Activated CD4-positive, CD25-positive, alpha-beta regulatory T cell treated with anti-CD3 and anti-CD28 coated beads, Interleukin-2, amount 50 U/mL, for 16 hours (primary cell): ENCODE results near the gene ADK.

Source experiments
- DNase-seq: peaks from one replicate; pipeline ENCODE4 v3.0.0-alpha.2; 2020; ENCODE audit warnings: low read depth, low spot score

ADK gene

GRCh38 chr10:74671716-74672115, 520.7 kb downstream of the ADK start:
- DNase-seq: no peak

- DNase-seq: no peak
These were observed 521.6 kb downstream of the ADK start for GRCh38 chr10:74672430-74673165.

- DNase-seq: no peak
These were observed 523.9 kb downstream of the ADK start for GRCh38 chr10:74674927-74675326.

DNA sequence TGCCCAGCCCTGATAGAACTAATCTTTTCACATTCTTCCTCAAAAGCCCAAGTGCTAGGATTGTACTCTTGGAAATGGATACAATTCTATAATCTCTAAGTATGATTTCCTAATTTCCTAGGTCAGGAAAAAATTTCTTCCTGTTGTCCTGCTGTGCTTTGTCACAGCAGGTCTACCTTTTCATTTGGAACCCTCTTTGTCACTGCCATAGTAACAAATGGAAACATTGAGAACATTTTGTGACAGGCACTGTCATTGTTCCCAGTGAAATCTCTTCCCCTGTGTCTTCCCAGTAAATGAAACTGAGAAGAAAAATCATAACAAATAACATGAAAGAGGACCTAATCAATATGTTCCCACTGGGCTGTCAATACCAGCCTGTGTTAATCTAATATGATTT, 524.5 kb downstream of the ADK start:
- no peak for DNase-seq

DNA sequence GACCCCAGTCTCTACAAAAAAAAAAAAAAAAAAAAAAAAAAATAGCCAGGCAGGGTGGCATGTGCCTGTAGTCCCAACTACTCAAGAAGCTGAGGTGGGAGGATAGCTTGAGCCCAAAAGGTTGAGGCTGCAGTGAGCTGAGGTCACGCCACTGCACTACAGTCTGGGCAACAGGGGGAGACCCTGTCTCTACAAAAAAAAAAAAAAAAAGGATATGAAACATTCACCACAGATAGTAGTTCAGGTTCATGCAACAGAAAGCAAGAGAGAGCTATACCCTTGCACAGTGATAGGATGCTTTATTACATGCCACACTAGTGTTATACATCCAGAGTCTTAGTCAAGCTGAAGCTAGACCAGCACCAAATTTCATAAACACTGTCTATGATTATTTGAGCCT, 526.9 kb downstream of the ADK start:
- no peak for DNase-seq

GRCh38 chr10:74681917-74682627, 531.1 kb downstream of the ADK start:
- no peak for DNase-seq

DNA sequence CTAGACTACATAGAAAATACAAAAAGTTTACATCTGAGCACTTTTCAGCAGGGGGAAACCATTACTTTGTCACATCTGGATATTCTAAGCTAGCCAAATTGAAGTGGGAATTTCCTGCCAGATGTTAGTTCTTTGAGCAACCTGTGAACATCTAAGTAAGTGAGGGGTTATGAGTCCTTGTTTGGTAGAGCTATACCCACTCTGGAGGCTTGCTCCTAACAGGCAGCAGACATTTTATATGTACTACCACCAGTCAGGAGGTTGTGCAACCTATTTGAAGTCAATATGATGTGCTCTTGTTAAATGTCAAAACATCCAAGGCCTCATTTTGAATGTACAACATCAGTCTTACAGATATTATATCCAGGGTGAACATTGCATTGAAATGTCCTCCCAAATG, 532.0 kb downstream of the ADK start:
- no peak for DNase-seq

- DNase-seq: no peak
These were observed 532.8 kb downstream of the ADK start for GRCh38 chr10:74683621-74684364.

- DNase-seq: no peak
These were observed 533.4 kb downstream of the ADK start for GRCh38 chr10:74684462-74684861.

DNA sequence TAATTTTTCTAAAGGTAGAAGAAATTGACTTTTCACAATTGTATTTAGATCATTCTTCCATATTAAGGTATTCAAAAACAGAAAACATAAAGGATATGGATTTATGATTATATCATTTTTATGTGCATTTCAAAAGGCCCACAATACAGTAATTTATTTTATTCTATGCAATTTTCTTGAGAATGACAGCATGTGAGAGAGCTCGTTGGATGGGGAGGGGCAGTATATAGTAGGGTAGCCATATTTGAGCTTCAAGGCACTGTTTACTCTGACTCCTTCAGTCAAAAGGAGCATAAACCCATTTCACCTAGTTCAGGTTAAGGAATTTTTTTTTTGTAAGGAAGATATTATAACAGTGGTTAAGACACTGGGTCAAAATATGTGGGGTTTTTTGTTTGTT, 534.5 kb downstream of the ADK start:
- DNase-seq: no peak

DNA sequence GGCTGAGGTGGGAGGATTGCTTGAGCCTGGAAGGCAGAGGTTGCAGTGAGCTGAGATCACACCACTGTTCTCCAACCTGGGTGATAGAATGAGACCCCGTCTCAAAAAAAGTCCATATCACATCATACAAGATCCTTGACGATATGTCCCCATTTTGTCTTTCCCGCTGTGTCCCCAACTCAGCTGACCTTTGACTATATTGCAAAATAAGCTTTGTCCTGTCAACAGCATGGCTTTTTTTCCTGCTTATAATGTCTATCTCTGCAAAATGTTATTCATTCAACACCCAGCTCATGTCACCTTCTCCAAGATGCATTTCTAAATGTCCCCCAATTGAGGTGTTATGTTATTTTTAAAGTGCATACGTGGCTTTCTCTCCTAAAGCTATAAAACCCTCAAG, 539.4 kb downstream of the ADK start:
- no peak for DNase-seq

DNA sequence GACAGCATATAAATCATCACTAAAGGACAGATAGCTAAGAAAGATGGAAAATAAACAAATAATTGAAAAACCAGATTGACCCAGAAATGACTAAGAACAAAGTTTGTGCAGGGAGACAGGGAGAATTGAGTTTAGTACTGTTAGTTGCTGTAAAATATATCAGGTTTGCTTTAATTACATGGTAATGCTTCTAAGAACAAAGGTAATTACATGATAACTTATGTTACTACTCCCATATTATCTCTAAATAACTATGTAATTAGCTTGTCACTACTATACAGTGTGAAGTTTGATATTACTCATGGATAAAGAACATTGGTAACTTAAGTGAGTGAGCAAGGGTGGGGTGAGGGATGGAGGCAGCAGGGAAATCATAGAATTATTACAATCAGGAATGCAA, 540.1 kb downstream of the ADK start:
- no peak for DNase-seq

- DNase-seq: no peak
These were observed 553.8 kb downstream of the ADK start for GRCh38 chr10:74704629-74705357.

DNA sequence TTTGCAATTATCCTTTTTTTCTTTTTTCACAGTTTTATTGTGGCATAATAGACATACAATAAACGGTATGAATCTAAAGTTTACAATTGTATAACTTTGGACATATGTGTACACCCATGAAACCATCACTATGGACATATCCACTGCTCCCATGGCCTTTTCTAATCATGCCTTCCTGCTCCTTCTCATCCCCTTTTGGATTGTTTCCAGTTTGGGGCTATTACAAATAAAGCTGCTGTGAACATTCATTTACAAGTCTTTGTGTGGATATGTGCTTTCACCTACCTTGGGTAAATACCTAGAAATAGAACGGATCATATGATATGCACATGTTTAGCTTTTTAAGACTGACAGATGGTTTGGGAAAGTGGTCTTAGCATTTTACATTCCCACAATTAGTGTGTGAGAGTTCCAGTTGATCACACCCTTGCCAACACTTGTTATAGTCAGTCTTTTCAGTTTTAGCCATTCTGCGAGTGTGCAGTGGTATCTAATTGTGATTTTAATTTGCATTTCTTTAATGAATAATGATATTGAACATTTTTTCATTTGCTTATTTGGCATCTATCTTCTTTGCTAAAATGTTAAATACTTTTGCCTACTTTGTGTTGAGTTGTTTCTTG, 554.4 kb downstream of the ADK start:
- no peak for DNase-seq

- DNase-seq: no peak
These were observed 555.9 kb downstream of the ADK start for GRCh38 chr10:74706966-74707365.

- no peak for DNase-seq
These were observed 557.2 kb downstream of the ADK start for GRCh38 chr10:74708246-74708645.

DNA sequence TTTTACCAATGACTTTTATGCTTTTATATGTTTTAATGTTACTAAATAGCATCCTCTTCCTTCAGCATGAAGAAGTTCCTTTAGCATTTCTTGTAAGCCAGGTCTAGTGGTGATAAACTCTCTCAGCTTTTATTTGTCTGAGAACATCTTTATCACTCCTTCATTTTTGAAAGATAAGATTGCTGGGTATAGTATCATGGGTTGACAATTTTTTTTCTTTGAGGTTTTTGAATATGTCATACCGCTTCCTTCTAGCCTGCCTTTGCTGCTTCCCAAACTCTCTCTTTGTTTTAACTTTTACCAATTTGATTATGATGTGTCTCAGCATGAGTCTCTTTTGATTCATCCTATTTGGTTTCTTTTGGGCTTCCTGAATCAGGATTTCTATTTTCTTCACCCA, 567.2 kb downstream of the ADK start:
- DNase-seq: no peak

DNA sequence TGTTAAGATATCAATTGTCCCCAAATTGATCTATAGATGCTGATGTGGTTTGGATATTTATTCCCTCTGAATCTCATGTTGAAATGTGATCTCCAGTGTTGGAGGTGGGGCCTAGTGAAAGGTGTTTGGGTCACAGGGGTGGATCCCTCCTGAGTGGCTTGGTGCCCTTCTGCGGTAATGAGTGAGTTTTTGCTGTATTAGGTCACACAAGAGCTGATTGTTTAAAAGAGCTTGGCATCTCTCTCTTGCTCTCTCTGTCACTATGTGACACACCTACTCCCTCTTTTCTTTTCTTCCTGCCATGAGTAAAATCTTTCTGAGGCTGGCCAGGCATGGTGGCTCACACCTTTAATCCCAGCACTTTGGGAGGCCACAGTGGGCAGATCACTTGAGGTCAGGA, 577.2 kb downstream of the ADK start:
- DNase-seq: no peak

- DNase-seq: no peak
These were observed 579.2 kb downstream of the ADK start for GRCh38 chr10:74730246-74730645.

GRCh38 chr10:74733612-74734011, 582.6 kb downstream of the ADK start:
- DNase-seq: no peak

DNA sequence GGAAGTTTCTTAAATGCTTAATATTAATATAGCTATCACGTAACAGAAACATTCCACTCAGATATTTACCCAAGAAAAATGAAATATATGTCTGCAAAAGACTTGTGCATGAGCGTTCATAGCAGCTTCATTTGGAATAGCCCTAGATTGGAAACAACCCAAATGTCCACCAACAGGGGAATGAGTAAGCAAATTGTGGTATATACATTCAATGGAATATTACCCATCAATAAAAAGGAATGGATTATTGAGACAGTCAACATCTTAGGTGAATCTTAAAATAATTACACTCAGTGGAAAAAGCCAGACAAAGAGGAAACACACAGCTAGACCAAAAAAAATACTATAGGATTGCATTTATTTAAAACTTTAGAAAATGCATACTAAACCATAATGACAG, 585.0 kb downstream of the ADK start:
- no peak for DNase-seq

DNA sequence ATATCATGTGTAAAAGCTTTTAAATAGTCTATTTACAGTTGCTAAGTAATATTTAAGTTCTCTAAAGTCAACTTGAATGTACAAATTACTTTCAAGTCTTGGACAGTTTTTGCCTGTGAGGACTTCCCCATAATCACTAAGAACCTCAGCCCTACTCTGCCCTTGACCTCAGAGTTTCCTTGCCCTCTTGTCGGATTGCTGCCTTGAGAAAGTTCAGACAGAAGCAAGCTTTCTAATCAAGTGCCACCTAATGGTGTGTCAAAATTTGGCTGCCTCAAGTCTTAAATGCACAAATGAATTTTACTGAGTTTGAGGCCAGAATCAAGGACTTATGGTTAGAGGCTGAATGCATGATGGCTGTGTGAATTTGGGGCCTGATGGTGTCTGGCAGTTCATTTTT, 587.0 kb downstream of the ADK start:
- no peak for DNase-seq
